ENCODE data around the gene GALNT8. TPM values are rescaled to one million over a fixed set of nuclear protein-coding genes. Genes with fewer than 3 reads are reported as not detected.

Gene GALNT8
- total RNA-seq, 4 donors from 2014 or later: 0.84 to 2.5 (median 1.5) TPM

- DNase-seq (ENCODE audit: low spot score): no peak
- no peak for TF ChIP-seq CTCF (IDR thresholded peaks at IDR 0.05)
- ATAC-seq (ENCODE audit: low FRiP score): no peak
Observed at GRCh38 chr12:4701395-4702190, 18.6 kb upstream of the GALNT8 start.

- no peak for ATAC-seq (ENCODE audit: low FRiP score)
- DNase-seq (ENCODE audit: low spot score): no peak
- no peak for TF ChIP-seq CTCF (IDR thresholded peaks at IDR 0.05)
Observed at GRCh38 chr12:4703676-4704075, 16.5 kb upstream of the GALNT8 start.

GRCh38 chr12:4705824-4706223 lies 14.4 kb upstream of the GALNT8 start:
- DNase-seq (ENCODE audit: low spot score): no peak
- no peak for TF ChIP-seq CTCF (IDR thresholded peaks at IDR 0.05)
- no peak for ATAC-seq (ENCODE audit: low FRiP score)

- no peak for DNase-seq (ENCODE audit: low spot score)
- no peak for ATAC-seq (ENCODE audit: low FRiP score)
- no peak for TF ChIP-seq CTCF (IDR thresholded peaks at IDR 0.05)
Observed at GRCh38 chr12:4707306-4707705, 12.9 kb upstream of the GALNT8 start.

GRCh38 chr12:4710113-4710512 lies 10.1 kb upstream of the GALNT8 start:
- no peak for ATAC-seq (ENCODE audit: low FRiP score)
- TF ChIP-seq CTCF (IDR thresholded peaks at IDR 0.05): no peak
- no peak for DNase-seq (ENCODE audit: low spot score)

GRCh38 chr12:4714879-4715278 lies 5.3 kb upstream of the GALNT8 start:
- DNase-seq (ENCODE audit: low spot score) (no peak), ATAC-seq (ENCODE audit: low FRiP score) (no peak)
- no peak for TF ChIP-seq CTCF (IDR thresholded peaks at IDR 0.05)

- ATAC-seq (ENCODE audit: low FRiP score) (no peak), DNase-seq (ENCODE audit: low spot score) (no peak)
- no peak for TF ChIP-seq CTCF (IDR thresholded peaks at IDR 0.05)
Observed at GRCh38 chr12:4717806-4718205, 2.4 kb upstream of the GALNT8 start.

Data from omental fat pad (tissue), 4 donors.